ENCODE data around the gene COL25A1. TPM values are rescaled to one million over a fixed set of nuclear protein-coding genes. Genes with fewer than 3 reads are reported as not detected.

COL25A1 gene
- total and polyA plus RNA-seq, 4 donors = 0.61 to 4.4 (median 2.1) TPM

DNA sequence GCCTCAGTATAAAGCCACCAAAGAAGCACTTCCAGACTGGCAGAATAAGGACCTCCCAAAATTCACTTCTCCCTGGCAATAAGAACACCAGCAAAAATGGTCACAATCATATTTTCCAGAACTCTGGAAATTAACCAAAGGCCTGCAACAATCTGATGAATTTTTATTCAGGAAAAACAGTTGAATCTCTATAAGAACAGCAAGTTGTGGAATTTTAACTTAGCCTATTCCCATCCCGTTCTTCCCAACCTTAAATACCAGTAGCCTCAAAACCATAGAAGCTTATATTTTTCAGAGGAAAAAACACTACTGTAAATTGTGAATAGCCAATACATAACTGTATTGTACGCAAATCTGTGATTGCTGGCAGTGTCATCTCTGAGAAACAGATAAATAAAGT, 67.9 kb downstream of the COL25A1 start:
- Histone ChIP-seq H3K36me3 (ENCODE audit: control insufficient read depth in 4 of 4, insufficient read depth in 3 of 4, low read depth in 1 of 4, low read length in 3 of 4) (no peaks in the 10 kb centered on the region), H3K4me1 (ENCODE audit: control insufficient read depth in 4 of 4, insufficient read depth in 4 of 4, low read length in 3 of 4) (no peaks in the 10 kb centered on the region), H3K9ac (ENCODE audit: low read depth in 1 of 2, low read length in 2 of 2) (no peak overlapping the region), H3K9me3 (ENCODE audit: control insufficient read depth in 4 of 4, low read length in 3 of 4) (no peaks in the 10 kb centered on the region), H3K4me3 (ENCODE audit: low read depth in 1 of 3, low read length in 3 of 3) (no peak overlapping the region), H3K27me3 (ENCODE audit: control insufficient read depth in 4 of 4, insufficient read depth in 4 of 4, low read length in 3 of 4) (no peaks in the 10 kb centered on the region), H3K27ac (ENCODE audit: low read depth in 1 of 2, low read length in 2 of 2) (no peak overlapping the region)
- DNase-seq (ENCODE audit: low spot score) = no peak
- WGBS = 83% methylated on average over 2 of the region's 2 CpGs
- TF ChIP-seq RXRA (IDR thresholded peaks at IDR 0.05) (no peak), FOXA1 (IDR thresholded peaks at IDR 0.05) (no peak), MAX (IDR thresholded peaks at IDR 0.05) (no peak), GABPA (IDR thresholded peaks at IDR 0.05 in 1 of 2, conservative IDR thresholded peaks at IDR 0.05 in 1 of 2) (no peak), SP1 (IDR thresholded peaks at IDR 0.05) (no peak), CTCF (IDR thresholded peaks at IDR 0.05; ENCODE audit: low read depth, low read length, missing input control) (no peak), TAF1 (conservative IDR thresholded peaks at IDR 0.05) (no peak), JUND (IDR thresholded peaks at IDR 0.05) (no peak)
- TF ChIP-seq, protein P1, sequence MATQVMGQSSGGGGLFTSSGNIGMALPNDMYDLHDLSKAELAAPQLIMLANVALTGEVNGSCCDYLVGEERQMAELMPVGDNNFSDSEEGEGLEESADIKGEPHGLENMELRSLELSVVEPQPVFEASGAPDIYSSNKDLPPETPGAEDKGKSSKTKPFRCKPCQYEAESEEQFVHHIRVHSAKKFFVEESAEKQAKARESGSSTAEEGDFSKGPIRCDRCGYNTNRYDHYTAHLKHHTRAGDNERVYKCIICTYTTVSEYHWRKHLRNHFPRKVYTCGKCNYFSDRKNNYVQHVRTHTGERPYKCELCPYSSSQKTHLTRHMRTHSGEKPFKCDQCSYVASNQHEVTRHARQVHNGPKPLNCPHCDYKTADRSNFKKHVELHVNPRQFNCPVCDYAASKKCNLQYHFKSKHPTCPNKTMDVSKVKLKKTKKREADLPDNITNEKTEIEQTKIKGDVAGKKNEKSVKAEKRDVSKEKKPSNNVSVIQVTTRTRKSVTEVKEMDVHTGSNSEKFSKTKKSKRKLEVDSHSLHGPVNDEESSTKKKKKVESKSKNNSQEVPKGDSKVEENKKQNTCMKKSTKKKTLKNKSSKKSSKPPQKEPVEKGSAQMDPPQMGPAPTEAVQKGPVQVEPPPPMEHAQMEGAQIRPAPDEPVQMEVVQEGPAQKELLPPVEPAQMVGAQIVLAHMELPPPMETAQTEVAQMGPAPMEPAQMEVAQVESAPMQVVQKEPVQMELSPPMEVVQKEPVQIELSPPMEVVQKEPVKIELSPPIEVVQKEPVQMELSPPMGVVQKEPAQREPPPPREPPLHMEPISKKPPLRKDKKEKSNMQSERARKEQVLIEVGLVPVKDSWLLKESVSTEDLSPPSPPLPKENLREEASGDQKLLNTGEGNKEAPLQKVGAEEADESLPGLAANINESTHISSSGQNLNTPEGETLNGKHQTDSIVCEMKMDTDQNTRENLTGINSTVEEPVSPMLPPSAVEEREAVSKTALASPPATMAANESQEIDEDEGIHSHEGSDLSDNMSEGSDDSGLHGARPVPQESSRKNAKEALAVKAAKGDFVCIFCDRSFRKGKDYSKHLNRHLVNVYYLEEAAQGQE (IDR thresholded peaks at IDR 0.05) = no peak
- TF ChIP-seq, protein P2, sequence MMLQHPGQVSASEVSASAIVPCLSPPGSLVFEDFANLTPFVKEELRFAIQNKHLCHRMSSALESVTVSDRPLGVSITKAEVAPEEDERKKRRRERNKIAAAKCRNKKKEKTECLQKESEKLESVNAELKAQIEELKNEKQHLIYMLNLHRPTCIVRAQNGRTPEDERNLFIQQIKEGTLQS (IDR thresholded peaks at IDR 0.05) = no peak

GRCh38 chr4:109233570-109233969, 68.9 kb downstream of the COL25A1 start:
- 75% methylated on average over 1 of the region's 1 CpG for WGBS
- no peak for DNase-seq (ENCODE audit: low spot score)
- Histone ChIP-seq H3K9ac (ENCODE audit: low read depth in 1 of 2, low read length in 2 of 2) (no peak overlapping the region), H3K4me3 (ENCODE audit: low read depth in 1 of 3, low read length in 3 of 3) (no peak overlapping the region), H3K9me3 (ENCODE audit: control insufficient read depth in 4 of 4, low read length in 3 of 4) (no peaks in the 10 kb centered on the region), H3K27ac (ENCODE audit: low read depth in 1 of 2, low read length in 2 of 2) (no peak overlapping the region), H3K4me1 (ENCODE audit: control insufficient read depth in 4 of 4, insufficient read depth in 4 of 4, low read length in 3 of 4) (no peaks in the 10 kb centered on the region), H3K36me3 (ENCODE audit: control insufficient read depth in 4 of 4, insufficient read depth in 3 of 4, low read depth in 1 of 4, low read length in 3 of 4) (no peaks in the 10 kb centered on the region), H3K27me3 (ENCODE audit: control insufficient read depth in 4 of 4, insufficient read depth in 4 of 4, low read length in 3 of 4) (no peaks in the 10 kb centered on the region)
- TF ChIP-seq YY1 (IDR thresholded peaks at IDR 0.05) (no peak), RXRA (IDR thresholded peaks at IDR 0.05) (no peak)

- TF ChIP-seq, protein P1 (IDR thresholded peaks at IDR 0.05) = no peak
- TF ChIP-seq JUND (IDR thresholded peaks at IDR 0.05) = no peak
- no peak for TF ChIP-seq FOXA1 (IDR thresholded peaks at IDR 0.05)
- TF ChIP-seq MAX (IDR thresholded peaks at IDR 0.05) = no peak
- TF ChIP-seq FOXA2 (IDR thresholded peaks at IDR 0.05) = no peak
- TF ChIP-seq YY1 (IDR thresholded peaks at IDR 0.05) = no peak
- no peak for TF ChIP-seq GABPA (IDR thresholded peaks at IDR 0.05 in 1 of 2, conservative IDR thresholded peaks at IDR 0.05 in 1 of 2)
- no peak for TF ChIP-seq HNF4A (conservative IDR thresholded peaks at IDR 0.05)
- no peak for TF ChIP-seq HNF4G (IDR thresholded peaks at IDR 0.05)
- H3K27me3 ChIP-seq (ENCODE audit: control insufficient read depth in 4 of 4, insufficient read depth in 4 of 4, low read length in 3 of 4) = no peaks in the 10 kb centered on the region
- no peaks in the 10 kb centered on the region for H3K36me3 ChIP-seq (ENCODE audit: control insufficient read depth in 4 of 4, insufficient read depth in 3 of 4, low read depth in 1 of 4, low read length in 3 of 4)
- H3K4me1 ChIP-seq (ENCODE audit: control insufficient read depth in 4 of 4, insufficient read depth in 4 of 4, low read length in 3 of 4) = no peaks in the 10 kb centered on the region
- WGBS = 74% methylated on average over 1 of the region's 1 CpG
- H3K9me3 ChIP-seq (ENCODE audit: control insufficient read depth in 4 of 4, low read length in 3 of 4) = no peaks in the 10 kb centered on the region
- no peak for DNase-seq (ENCODE audit: low spot score)
- no peak overlapping the region for H3K9ac ChIP-seq (ENCODE audit: low read depth in 1 of 2, low read length in 2 of 2)
- H3K4me3 ChIP-seq (ENCODE audit: low read depth in 1 of 3, low read length in 3 of 3) = no peak overlapping the region
- no peak overlapping the region for H3K27ac ChIP-seq (ENCODE audit: low read depth in 1 of 2, low read length in 2 of 2)
Measured at GRCh38 chr4:109232681-109233080, 69.8 kb downstream of the COL25A1 start.
